WTC11 (cell line): Measurements from ENCODE around the gene OSMR. TPM values are rescaled to one million over a fixed set of nuclear protein-coding genes. Genes with fewer than 3 reads are reported as not detected.

Source experiments
- ATAC-seq: fragments of 200-7000 bp; cut with Tn5 transposase; 2 replicates; pipeline ENCODE4 v1.10.0; 2021; ENCODE audit warnings: mild to moderate bottlenecking, moderate library complexity
- CTCF ChIA-PET: fragments of 300-600 bp; sonication (Branson Sonifier 250); formaldehyde crosslinking; loops from one replicate; lab custom pipeline; 2021; ENCODE audit warnings: antibody characterized with exemption; lab: Charles Lee
- POLR2A ChIA-PET: fragments of 350-600 bp; sonication (Branson Sonifier 250); formaldehyde crosslinking; loops from one replicate; lab custom pipeline; 2021; ENCODE audit warnings: antibody characterized with exemption; lab: Charles Lee
- DNase-seq: peaks from one replicate; pipeline ENCODE4 v3.0.0; 2021; ENCODE audit warnings: low spot score
- H3K27ac Mint-ChIP-seq: 2 replicates; pipeline ENCODE4 v1.8.0; 2021; ENCODE audit warnings: mixed read lengths
- H3K27me3 Mint-ChIP-seq: 2 replicates; pipeline ENCODE4 v1.8.0; 2021; ENCODE audit warnings: low read depth, mild to moderate bottlenecking, moderate library complexity, mixed read lengths
- H3K36me3 Mint-ChIP-seq: 2 replicates; pipeline ENCODE4 v1.8.0; 2021; ENCODE audit warnings: mixed read lengths
- H3K4me1 Mint-ChIP-seq: 2 replicates; pipeline ENCODE4 v1.8.0; 2022; ENCODE audit warnings: mixed read lengths
- H3K4me3 Mint-ChIP-seq: 2 replicates; pipeline ENCODE4 v1.8.0; 2021; ENCODE audit warnings: mild to moderate bottlenecking, moderate library complexity, mixed read lengths
- H3K9me3 Mint-ChIP-seq: 2 replicates; pipeline ENCODE4 v1.8.0; 2021; ENCODE audit warnings: mixed read lengths
- ARID4B ChIP-seq: sonication (generic); formaldehyde crosslinking; IDR thresholded peaks from 2 replicates; pipeline ENCODE4 v1.8.0; 2023; ENCODE audit warnings: missing genetic modification reagents, mild to moderate bottlenecking, borderline replicate concordance
- ATF2 ChIP-seq: sonication (generic); formaldehyde crosslinking; IDR thresholded peaks from 2 replicates; pipeline ENCODE4 v1.8.1; 2022; ENCODE audit warnings: low read depth, missing genetic modification reagents, borderline replicate concordance
- CREM ChIP-seq: sonication (generic); formaldehyde crosslinking; IDR thresholded peaks from 2 replicates; pipeline ENCODE4 v1.8.1; 2022; ENCODE audit warnings: mild to moderate bottlenecking, missing genetic modification reagents, moderate library complexity
- EMX1 ChIP-seq: fragments of 250-450 bp; sonication (Bioruptor Pico); IDR thresholded peaks from 2 replicates; pipeline ENCODE4 v1.8.0; 2021; ENCODE audit warnings: mild to moderate bottlenecking
- ESRRA ChIP-seq: sonication (generic); formaldehyde crosslinking; IDR thresholded peaks from 2 replicates; pipeline ENCODE4 v1.8.1; 2022; ENCODE audit warnings: mild to moderate bottlenecking, missing genetic modification reagents, borderline replicate concordance
- FOXK1 ChIP-seq: sonication (generic); formaldehyde crosslinking; IDR thresholded peaks from 2 replicates; pipeline ENCODE4 v1.8.0; 2022; ENCODE audit warnings: mild to moderate bottlenecking, moderate library complexity, missing genetic modification reagents
- IRF1 ChIP-seq: sonication (generic); formaldehyde crosslinking; IDR thresholded peaks from 2 replicates; pipeline ENCODE4 v1.8.0; 2023; ENCODE audit warnings: missing genetic modification reagents
- KAT7 ChIP-seq: sonication (generic); formaldehyde crosslinking; IDR thresholded peaks from 2 replicates; pipeline ENCODE4 v1.8.1; 2023; ENCODE audit warnings: missing genetic modification reagents, mild to moderate bottlenecking, borderline replicate concordance
- MLX ChIP-seq: sonication (generic); formaldehyde crosslinking; IDR thresholded peaks from 2 replicates; pipeline ENCODE4 v1.8.1; 2023; ENCODE audit warnings: mild to moderate bottlenecking, missing genetic modification reagents, moderate library complexity
- NR2C2 ChIP-seq: sonication (generic); formaldehyde crosslinking; IDR thresholded peaks from 2 replicates; pipeline ENCODE4 v1.8.0; 2022; ENCODE audit warnings: mild to moderate bottlenecking, missing genetic modification reagents
- OVOL2 ChIP-seq: fragments of 250-450 bp; sonication (Bioruptor Pico); IDR thresholded peaks from 2 replicates; pipeline ENCODE4 v1.9.0; 2021; ENCODE audit warnings: mild to moderate bottlenecking, borderline replicate concordance
- PRRX2 ChIP-seq: fragments of 250-450 bp; sonication (Bioruptor Pico); IDR thresholded peaks from 2 replicates; pipeline ENCODE4 v1.8.0; 2021; ENCODE audit warnings: mild to moderate bottlenecking
- TEAD1 ChIP-seq: sonication (generic); formaldehyde crosslinking; IDR thresholded peaks from 2 replicates; pipeline ENCODE4 v1.8.0; 2022; ENCODE audit warnings: mild to moderate bottlenecking, missing genetic modification reagents
- USF2 ChIP-seq: sonication (generic); formaldehyde crosslinking; IDR thresholded peaks from 2 replicates; pipeline ENCODE4 v1.8.1; 2023; ENCODE audit warnings: mild to moderate bottlenecking, missing genetic modification reagents, moderate library complexity
- ZNF138 ChIP-seq: sonication (generic); formaldehyde crosslinking; conservative IDR thresholded peaks from 2 replicates; pipeline ENCODE4 v1.8.1; 2022; ENCODE audit warnings: mild to moderate bottlenecking, moderate library complexity, missing genetic modification reagents
- ZNF263 ChIP-seq: sonication (generic); formaldehyde crosslinking; IDR thresholded peaks from 2 replicates; pipeline ENCODE4 v1.8.1; 2022; ENCODE audit warnings: low read depth, mild to moderate bottlenecking, moderate library complexity, missing genetic modification reagents
- ZNF396 ChIP-seq: fragments of 250-450 bp; sonication (Bioruptor Pico); IDR thresholded peaks from 2 replicates; pipeline ENCODE4 v1.8.0; 2021; ENCODE audit warnings: mild to moderate bottlenecking, moderate library complexity, borderline replicate concordance
- ZNF425 ChIP-seq: fragments of 250-450 bp; sonication (Bioruptor Pico); conservative IDR thresholded peaks from 2 replicates; pipeline ENCODE4 v1.9.0; 2021; ENCODE audit warnings: mild to moderate bottlenecking
- ZNF671 ChIP-seq: fragments of 250-450 bp; sonication (Bioruptor Pico); IDR thresholded peaks from 2 replicates; pipeline ENCODE4 v1.8.0; 2021; ENCODE audit warnings: mild to moderate bottlenecking
- total RNA-seq: library from RNA; stranded (reverse); gene quantifications from 3 replicates; pipeline ENCODE4 v1.2.3, GENCODE V29; 2021

The OSMR gene
- total RNA-seq, 1 experiment from 2014 or later: 2.3 TPM

- CTCF ChIA-PET: no interaction called here
- peak; percentile 30; the same call in 1 of the 2 replicates for ATAC-seq
- Mint-ChIP-seq H3K27me3 (no peaks in the 10 kb centered on the region), H3K27ac (no peak overlapping the region), H3K4me3 (no peak overlapping the region), H3K4me1 (peaks cover 2% of the 10 kb centered on the region; the same call in 1 of the 2 replicates), H3K36me3 (peaks cover 6% of the 10 kb centered on the region; the same call in 1 of the 2 replicates), H3K9me3 (no peaks in the 10 kb centered on the region)
- DNase-seq: no peak
- no peak for TF ChIP-seq FOXK1 (CRISPR knock-in tag)
- no peak for TF ChIP-seq ZNF263 (CRISPR knock-in tag)
- no peak for TF ChIP-seq ARID4B (CRISPR knock-in tag)
- no peak for TF ChIP-seq ZNF671 (CRISPR knock-in tag)
- no peak for TF ChIP-seq MLX (CRISPR knock-in tag)
- no peak for TF ChIP-seq PRRX2
- TF ChIP-seq ZNF138 (CRISPR knock-in tag): no peak
- TF ChIP-seq EMX1 (CRISPR knock-in tag): no peak
- no peak for TF ChIP-seq ZNF425 (CRISPR knock-in tag)
- TF ChIP-seq ZNF396 (CRISPR knock-in tag): no peak
- no peak for TF ChIP-seq USF2 (CRISPR knock-in tag)
- TF ChIP-seq ESRRA (CRISPR knock-in tag): no peak
- TF ChIP-seq CREM (CRISPR knock-in tag): no peak
- TF ChIP-seq NR2C2 (CRISPR knock-in tag): no peak
- TF ChIP-seq OVOL2 (CRISPR knock-in tag): no peak
- no peak for TF ChIP-seq IRF1 (CRISPR knock-in tag)
- TF ChIP-seq ATF2: no peak
- no peak for TF ChIP-seq TEAD1
- no peak for TF ChIP-seq KAT7
- POLR2A ChIA-PET: no interaction called here
These were observed 33.3 kb downstream of the OSMR start for GRCh38 chr5:38879078-38879460.
